GM12864 (cell line): ENCODE results near the gene COPS9.

Experiments used
- DNase-seq: peaks from one replicate; pipeline ENCODE4 v3.0.0-alpha.2; 2011; ENCODE audit warnings: low read depth
- H3K4me3 ChIP-seq: 2 replicates; pipeline ENCODE4 v1.5.1; 2011; ENCODE audit warnings: mild to moderate bottlenecking, low read depth, low read length, control low read depth
- CTCF ChIP-seq: IDR thresholded peaks from 2 replicates; pipeline ENCODE4 v1.5.1; 2011; ENCODE audit warnings: low read depth, mild to moderate bottlenecking, moderate library complexity, low read length, control low read depth, inconsistent platforms; ENCODE audit errors: missing control alignments

Gene COPS9

GRCh38 chr2:240112914-240113690 is 23.0 kb downstream of the COPS9 start:
- H3K4me3 ChIP-seq: no peak overlapping the region
- no peak for TF ChIP-seq CTCF
- DNase-seq: no peak

GRCh38 chr2:240111253-240111652 is 24.9 kb downstream of the COPS9 start:
- DNase-seq: no peak
- no peak overlapping the region for H3K4me3 ChIP-seq
- no peak for TF ChIP-seq CTCF

GRCh38 chr2:240109386-240109785 is 26.7 kb downstream of the COPS9 start:
- no peak for DNase-seq
- H3K4me3 ChIP-seq: no peak overlapping the region
- no peak for TF ChIP-seq CTCF

GRCh38 chr2:240107477-240107796 is 28.7 kb downstream of the COPS9 start:
- H3K4me3 ChIP-seq: no peak overlapping the region
- TF ChIP-seq CTCF: no peak
- no peak for DNase-seq

GRCh38 chr2:240106765-240107476 is 29.2 kb downstream of the COPS9 start:
- no peak for TF ChIP-seq CTCF
- no peak for DNase-seq
- no peak overlapping the region for H3K4me3 ChIP-seq

- no peak for DNase-seq
- H3K4me3 ChIP-seq: no peak overlapping the region
Observed at GRCh38 chr2:240105982-240106381, 30.1 kb downstream of the COPS9 start.

More at GRCh38 chr2:240105982-240106381, 30.1 kb downstream of the COPS9 start:
- no peak for TF ChIP-seq CTCF
